Panc1 (cell line): ENCODE data around the gene FUBP3. TPM values are rescaled to one million over a fixed set of nuclear protein-coding genes. Genes with fewer than 3 reads are reported as not detected.

ENCODE experiments used
- ATAC-seq: fragments of 200-7000 bp; cut with Tn5 transposase; 2 replicates; pipeline ENCODE4 v1.9.1; 2020; ENCODE audit warnings: mild to moderate bottlenecking, moderate library complexity
- BruUV-seq: library from RNA; stranded (reverse); fragments of 400-500 nt; replicated peaks from 2 replicates; lab custom pipeline; 2021; lab: Mats Ljungman, UMichigan
- CTCF ChIA-PET: fragments of 300-600 bp; sonication (Branson Sonifier 250); formaldehyde crosslinking; loops from one replicate; lab custom pipeline; 2022; ENCODE audit warnings: antibody characterized with exemption; lab: Charles Lee
- POLR2A ChIA-PET: fragments of 300-600 bp; sonication (Branson Sonifier 250); formaldehyde crosslinking; loops from one replicate; lab custom pipeline; 2022; ENCODE audit warnings: antibody characterized with exemption; lab: Charles Lee
- DNase-seq: peaks from one replicate; pipeline ENCODE4 v3.0.0-alpha.2; 2010; ENCODE audit warnings: low read depth, low spot score
- H3K27ac ChIP-seq: 2 replicates; pipeline ENCODE4 v1.5.1; 2011; ENCODE audit warnings: mild to moderate bottlenecking, low read length, inconsistent platforms
- H3K27me3 ChIP-seq: fragments of 200-500 bp; sonication (Bioruptor generic); 2 replicates; pipeline ENCODE4 v1.6.0; 2014; ENCODE audit warnings: low read length, inconsistent platforms; ENCODE audit not compliant: control insufficient read depth, insufficient read depth
- H3K36me3 ChIP-seq: fragments of 200-500 bp; sonication (Bioruptor generic); 2 replicates; pipeline ENCODE4 v1.5.1; 2014; ENCODE audit warnings: inconsistent platforms, mild to moderate bottlenecking, low read length, moderate library complexity; ENCODE audit not compliant: control insufficient read depth, insufficient read depth
- H3K4me1 ChIP-seq: 2 replicates; pipeline ENCODE4 v1.5.1; 2011; ENCODE audit warnings: inconsistent platforms, mild to moderate bottlenecking, low read length, moderate library complexity; ENCODE audit not compliant: control insufficient read depth, insufficient read depth
- H3K4me3 ChIP-seq, 2 experiments: 2 replicates each; pipeline ENCODE4 v1.5.1; 2011 to 2012; ENCODE audit warnings: low read depth in 2 of 2, low read length in 2 of 2, mild to moderate bottlenecking in 2 of 2, inconsistent platforms in 1 of 2, moderate library complexity in 1 of 2
- H3K9me3 ChIP-seq: fragments of 200-500 bp; sonication (Bioruptor generic); 2 replicates; pipeline ENCODE4 v1.5.1; 2014; ENCODE audit warnings: low read depth, mild to moderate bottlenecking, inconsistent platforms, low read length, moderate library complexity; ENCODE audit not compliant: control insufficient read depth, insufficient read depth
- CTCF ChIP-seq: fragments of 450-650 bp; IDR thresholded peaks from 2 replicates; pipeline ENCODE4 v1.5.1; 2017; ENCODE audit warnings: mild to moderate bottlenecking
- POLR2AphosphoS5 ChIP-seq: IDR thresholded peaks from 2 replicates; pipeline ENCODE4 v1.6.1; 2012; ENCODE audit warnings: mild to moderate bottlenecking, low read depth, low read length, moderate library complexity
- REST ChIP-seq, 2 experiments: IDR thresholded peaks; 2 replicates each; pipeline ENCODE4 v1.6.1; 2011 to 2012; ENCODE audit warnings: low read depth in 2 of 2, control low read depth in 1 of 2, low read length in 1 of 2, mild to moderate bottlenecking in 1 of 2, moderate library complexity in 1 of 2; ENCODE audit not compliant: insufficient read depth in 1 of 2
- SIN3A ChIP-seq: IDR thresholded peaks from 2 replicates; pipeline ENCODE4 v1.6.1; 2012; ENCODE audit warnings: low read depth, mild to moderate bottlenecking, low read length, moderate library complexity, borderline replicate concordance; ENCODE audit not compliant: insufficient read depth
- TCF7L2 ChIP-seq: IDR thresholded peaks from 2 replicates; pipeline ENCODE4 v1.6.1; 2011; ENCODE audit warnings: mild to moderate bottlenecking, low read depth, low read length, inconsistent platforms
- in situ Hi-C: cut with HindIII; loops from 2 replicates; pipeline ENCODE4 v1.10.0; 2016; ENCODE audit warnings: low sequenced_read_pairs, low pct_unique_long_range_greater_than_20kb
- intact Hi-C: fragments of 100-400 bp; cut with micrococcal nuclease; formaldehyde crosslinking; loops from one replicate; pipeline ENCODE4 v1.10.0; 2022; ENCODE audit not compliant: unreplicated experiment
- total RNA-seq: library from RNA; stranded (reverse); gene quantifications from one replicate; pipeline ENCODE4 v1.2.1, GENCODE V29; 2021; ENCODE audit not compliant: unreplicated experiment

FUBP3 gene
- total RNA-seq, 1 experiment from 2014 or later, result 46.6 TPM

- no peak for ATAC-seq
Observed at GRCh38 chr9:130531670-130532069, 47.7 kb upstream of the FUBP3 start.

GRCh38 chr9:130532426-130533080, 46.8 kb upstream of the FUBP3 start:
- no peaks in the 10 kb centered on the region; the same call in 1 of the 2 replicates for H3K4me1 ChIP-seq
- ChIA-PET POLR2A (no interaction called here), CTCF (no interaction called here)
- intact Hi-C loops, result no loop called here
- H3K27ac ChIP-seq, result no peak overlapping the region
- TF ChIP-seq SIN3A (no peak), REST (IDR thresholded peaks at IDR 0.05; ENCODE audit: insufficient read depth in 1 of 2, low read depth in 2 of 2, low read length in 1 of 2) (no peak), POLR2AphosphoS5 (no peak), TCF7L2 (no peak), CTCF (no peak)
- in situ Hi-C loops, result no loop called here
- no peak overlapping the region for H3K4me3 ChIP-seq
- no TSS peak for BruUV-seq
- ATAC-seq (no peak), DNase-seq (no peak)
- no peaks in the 10 kb centered on the region for H3K36me3 ChIP-seq
- H3K9me3 ChIP-seq, result no peaks in the 10 kb centered on the region
- no peaks in the 10 kb centered on the region for H3K27me3 ChIP-seq

More at GRCh38 chr9:130531670-130532069, 47.7 kb upstream of the FUBP3 start:
- BruUV-seq, result no TSS peak
- no peak for TF ChIP-seq POLR2AphosphoS5
- no peak for TF ChIP-seq REST (IDR thresholded peaks at IDR 0.05; ENCODE audit: insufficient read depth in 1 of 2, low read depth in 2 of 2, low read length in 1 of 2)
- no peak for TF ChIP-seq CTCF
- no peak for TF ChIP-seq SIN3A
- no peak for TF ChIP-seq TCF7L2
- Histone ChIP-seq H3K4me3 (no peak overlapping the region), H3K9me3 (no peaks in the 10 kb centered on the region), H3K36me3 (no peaks in the 10 kb centered on the region), H3K4me1 (no peaks in the 10 kb centered on the region; the same call in 1 of the 2 replicates), H3K27me3 (no peaks in the 10 kb centered on the region), H3K27ac (no peak overlapping the region)
- POLR2A ChIA-PET, result no interaction called here
- intact Hi-C loops, result no loop called here
- DNase-seq, result no peak
- CTCF ChIA-PET, result interaction anchor here (0.5 kb wide), 1 partner anchor 9 kb away, joined by 14 read pairs; no protein-coding TSS in a partner anchor
- in situ Hi-C loops, result no loop called here
